ENCODE measurements around the gene NELFB.

Gene NELFB

GRCh38 chr9:137226338-137227053 is 28.6 kb upstream of the NELFB start:
- no peaks in the 10 kb centered on the region for H3K36me3 ChIP-seq
- peak overlapping the region in 5 of 11 experiments; percentile 27 to 89 (median 32); a peak in 7 of 22 replicates for H3K9ac ChIP-seq
- H3K27me3 ChIP-seq, result no peaks in the 10 kb centered on the region
- no peak for TF ChIP-seq Cebpa-rat (IDR thresholded peaks at IDR 0.05)
- H3K4me2 ChIP-seq, result peak overlapping the region in 1 of 11 experiments; percentile 35; a peak in 6 of 22 replicates
- H3K4me3 ChIP-seq, result no peak overlapping the region
- H4K20me1 ChIP-seq, result no peaks in the 10 kb centered on the region; a peak in 1 of 22 replicates
- H3K9me3 ChIP-seq (replicated peaks in 1 of 11), result no peaks in the 10 kb centered on the region
- H3K27ac ChIP-seq, result peak overlapping the region in 1 of 11 experiments; percentile 9; a peak in 1 of 22 replicates
- H3K4me1 ChIP-seq, result peaks cover 39 to 78% (median 68%) of the 10 kb centered on the region in 10 experiments

- Histone ChIP-seq H3K9me3 (replicated peaks in 1 of 11) (no peaks in the 10 kb centered on the region), H3K9ac (peak within 1 kb of the TSS in 4 of 11 experiments; percentile 27 to 89 (median 42); a peak in 7 of 22 replicates), H4K20me1 (no peaks in the 10 kb centered on the region; a peak in 1 of 22 replicates), H3K4me3 (no peak within 1 kb of the TSS), H3K27ac (peak within 1 kb of the TSS in 1 of 11 experiments; percentile 9; a peak in 1 of 22 replicates), H3K36me3 (no peaks in the 10 kb centered on the region), H3K4me1 (peaks cover 38 to 82% (median 74%) of the 10 kb centered on the region in 10 experiments), H3K4me2 (peak within 1 kb of the TSS in 10 of 11 experiments; percentile 11 to 85 (median 66); a peak in 15 of 22 replicates), H3K27me3 (no peaks in the 10 kb centered on the region)
- TF ChIP-seq Cebpa-rat (IDR thresholded peaks at IDR 0.05), result no peak
Observed at GRCh38 chr9:137227054-137227852, 27.9 kb upstream of the NELFB start, which contains the start of gene RNF224. TSS of gene RNF224 (plus strand) at chr9:137227502. CDS start at chr9:137228336, 834 bp downstream.

- H3K4me2 ChIP-seq, result peak overlapping the region in 6 of 11 experiments; percentile 66 to 85 (median 76); a peak in 8 of 22 replicates
- no peaks in the 10 kb centered on the region for H3K27me3 ChIP-seq
- no peak overlapping the region for H3K4me3 ChIP-seq
- H3K27ac ChIP-seq, result no peak overlapping the region
- no peaks in the 10 kb centered on the region for H3K36me3 ChIP-seq
- H3K4me1 ChIP-seq, result peaks cover 33 to 80% (median 71%) of the 10 kb centered on the region in 10 experiments
- no peaks in the 10 kb centered on the region for H3K9me3 ChIP-seq (replicated peaks in 1 of 11)
- H4K20me1 ChIP-seq, result no peaks in the 10 kb centered on the region; a peak in 1 of 22 replicates
- no peak for TF ChIP-seq Cebpa-rat (IDR thresholded peaks at IDR 0.05)
- H3K9ac ChIP-seq, result no peak overlapping the region
Observed at GRCh38 chr9:137227853-137228505, 27.1 kb upstream of the NELFB start.

GRCh38 chr9:137228506-137228967 is 26.6 kb upstream of the NELFB start:
- H3K9ac ChIP-seq, result peak overlapping the region in 4 of 11 experiments; percentile 11 to 55 (median 42); a peak in 5 of 22 replicates

GRCh38 chr9:137228968-137229896 is 25.9 kb upstream of the NELFB start:
- no peak for TF ChIP-seq Cebpa-rat (IDR thresholded peaks at IDR 0.05)
- H3K4me2 ChIP-seq, result peak overlapping the region; percentile 29 to 85 (median 66)
- H3K27me3 ChIP-seq, result no peaks in the 10 kb centered on the region
- H3K27ac ChIP-seq, result peak overlapping the region in 2 of 11 experiments; percentile 17 to 27; a peak in 4 of 22 replicates
- no peaks in the 10 kb centered on the region for H3K9me3 ChIP-seq (replicated peaks in 1 of 11)
- peaks cover 0 to 2% (median 0%) of the 10 kb centered on the region in 11 experiments; a peak in 4 of 22 replicates for H4K20me1 ChIP-seq
- H3K9ac ChIP-seq, result peak overlapping the region in 8 of 11 experiments; percentile 11 to 55 (median 38); a peak in 9 of 22 replicates
- H3K4me3 ChIP-seq, result no peak overlapping the region
- H3K4me1 ChIP-seq, result peaks cover 29 to 77% (median 67%) of the 10 kb centered on the region in 10 experiments
- H3K36me3 ChIP-seq, result no peaks in the 10 kb centered on the region

More at GRCh38 chr9:137228506-137228967, 26.6 kb upstream of the NELFB start:
- no peak overlapping the region for H3K27ac ChIP-seq
- H3K4me2 ChIP-seq, result peak overlapping the region in 10 of 11 experiments; percentile 29 to 85 (median 70); a peak in 18 of 22 replicates
- no peak for TF ChIP-seq Cebpa-rat (IDR thresholded peaks at IDR 0.05)
- no peaks in the 10 kb centered on the region for H3K9me3 ChIP-seq (replicated peaks in 1 of 11)
- no peak overlapping the region for H3K4me3 ChIP-seq
- H3K27me3 ChIP-seq, result no peaks in the 10 kb centered on the region
- H4K20me1 ChIP-seq, result no peaks in the 10 kb centered on the region; a peak in 1 of 22 replicates
- no peaks in the 10 kb centered on the region for H3K36me3 ChIP-seq
- H3K4me1 ChIP-seq, result peaks cover 31 to 78% (median 69%) of the 10 kb centered on the region in 10 experiments

- peak overlapping the region in 7 of 11 experiments; percentile 7 to 52 (median 42); a peak in 6 of 22 replicates for H3K9ac ChIP-seq
- H3K36me3 ChIP-seq, result no peaks in the 10 kb centered on the region
- H3K4me2 ChIP-seq, result peak overlapping the region in 10 of 11 experiments; percentile 29 to 85 (median 70); a peak in 20 of 22 replicates
- H3K9me3 ChIP-seq (replicated peaks in 1 of 11), result no peaks in the 10 kb centered on the region
- TF ChIP-seq Cebpa-rat (IDR thresholded peaks at IDR 0.05), result no peak
- no peaks in the 10 kb centered on the region for H3K27me3 ChIP-seq
- H3K4me3 ChIP-seq, result no peak overlapping the region; a peak in 1 of 20 replicates
- H3K27ac ChIP-seq, result no peak overlapping the region; a peak in 1 of 22 replicates
- peaks cover 0 to 10% (median 7%) of the 10 kb centered on the region in 11 experiments; a peak in 16 of 22 replicates for H4K20me1 ChIP-seq
- H3K4me1 ChIP-seq, result peaks cover 29 to 77% (median 67%) of the 10 kb centered on the region in 10 experiments
Observed at GRCh38 chr9:137229903-137230704, 25.0 kb upstream of the NELFB start.

Measured in BLaER1 treated with 17β-estradiol and CSF1 and Interleukin-3, amounts not matched to agents 10 nM and 100 nM (cell line).